Panc1 (cell line): ENCODE data around the gene SMG6.

ENCODE experiments used
- POLR2AphosphoS5 ChIP-seq: IDR thresholded peaks from 2 replicates; pipeline ENCODE4 v1.6.1; 2012; ENCODE audit warnings: mild to moderate bottlenecking, low read depth, low read length, moderate library complexity
- TCF7L2 ChIP-seq: IDR thresholded peaks from 2 replicates; pipeline ENCODE4 v1.6.1; 2011; ENCODE audit warnings: mild to moderate bottlenecking, low read depth, low read length, inconsistent platforms
- TF ChIP-seq, protein P1 (sequence below): fragments of 450-650 bp; IDR thresholded peaks from 2 replicates; pipeline ENCODE4 v1.5.1; 2017; ENCODE audit warnings: mild to moderate bottlenecking

GRCh38 chr17:2195729-2196128, 107.9 kb downstream of the SMG6 start:
- TF ChIP-seq, protein P1, sequence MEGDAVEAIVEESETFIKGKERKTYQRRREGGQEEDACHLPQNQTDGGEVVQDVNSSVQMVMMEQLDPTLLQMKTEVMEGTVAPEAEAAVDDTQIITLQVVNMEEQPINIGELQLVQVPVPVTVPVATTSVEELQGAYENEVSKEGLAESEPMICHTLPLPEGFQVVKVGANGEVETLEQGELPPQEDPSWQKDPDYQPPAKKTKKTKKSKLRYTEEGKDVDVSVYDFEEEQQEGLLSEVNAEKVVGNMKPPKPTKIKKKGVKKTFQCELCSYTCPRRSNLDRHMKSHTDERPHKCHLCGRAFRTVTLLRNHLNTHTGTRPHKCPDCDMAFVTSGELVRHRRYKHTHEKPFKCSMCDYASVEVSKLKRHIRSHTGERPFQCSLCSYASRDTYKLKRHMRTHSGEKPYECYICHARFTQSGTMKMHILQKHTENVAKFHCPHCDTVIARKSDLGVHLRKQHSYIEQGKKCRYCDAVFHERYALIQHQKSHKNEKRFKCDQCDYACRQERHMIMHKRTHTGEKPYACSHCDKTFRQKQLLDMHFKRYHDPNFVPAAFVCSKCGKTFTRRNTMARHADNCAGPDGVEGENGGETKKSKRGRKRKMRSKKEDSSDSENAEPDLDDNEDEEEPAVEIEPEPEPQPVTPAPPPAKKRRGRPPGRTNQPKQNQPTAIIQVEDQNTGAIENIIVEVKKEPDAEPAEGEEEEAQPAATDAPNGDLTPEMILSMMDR: no peak
- TF ChIP-seq POLR2AphosphoS5 (no peak), TCF7L2 (no peak)
